Cardiac fibroblast (primary cell): ENCODE results near the gene KRTAP12-2.
"Not testable (repeated sequence)": the region's sequence is repeated elsewhere in the genome, so short reads cannot be mapped to it uniquely, and the experiment has no call there.

Experiments used
- DNase-seq, 2 donors: peaks; one replicate each; pipeline versions ENCODE4 v3.0.0 to v3.0.0-alpha.2; 2010; ENCODE audit warnings: low read depth in 2 of 2
- H3K4me3 ChIP-seq, 2 donors: replicated peaks in 1 of 2; 1 replicate in 1 of 2; 2 replicates in 1 of 2; pipeline ENCODE4 v1.5.1; 2011; ENCODE audit warnings: low read depth in 2 of 2, low read length in 2 of 2, mild to moderate bottlenecking in 2 of 2, moderate library complexity in 1 of 2
- CTCF ChIP-seq: IDR thresholded peaks from one replicate; pipeline ENCODE4 v1.5.1; 2011; ENCODE audit warnings: low read depth, mild to moderate bottlenecking, low read length, inconsistent platforms

Gene KRTAP12-2

GRCh38 chr21:44686843-44687561 lies 20.3 kb upstream of the KRTAP12-2 start:
- TF ChIP-seq CTCF, result no peak
- DNase-seq, result no peak
- no peak overlapping the region for H3K4me3 ChIP-seq

- no peak for TF ChIP-seq CTCF
- no peak overlapping the region for H3K4me3 ChIP-seq
- DNase-seq, result no peak
Measured at GRCh38 chr21:44686000-44686781, 19.5 kb upstream of the KRTAP12-2 start.

- not testable (repeated sequence) for H3K4me3 ChIP-seq, DNase-seq
Measured at GRCh38 chr21:44685050-44685449, 18.3 kb upstream of the KRTAP12-2 start.

GRCh38 chr21:44684483-44684882 lies 17.8 kb upstream of the KRTAP12-2 start:
- DNase-seq, result no peak
- no peak for TF ChIP-seq CTCF
- H3K4me3 ChIP-seq, result no peak overlapping the region

GRCh38 chr21:44684077-44684476 lies 17.4 kb upstream of the KRTAP12-2 start:
- H3K4me3 ChIP-seq, result no peak overlapping the region
- no peak for TF ChIP-seq CTCF
- DNase-seq, result no peak

GRCh38 chr21:44682580-44683151 lies 15.9 kb upstream of the KRTAP12-2 start:
- no peak for TF ChIP-seq CTCF
- no peak for DNase-seq
- H3K4me3 ChIP-seq, result no peak overlapping the region
